Left lung (tissue), 10 donors: Measurements from ENCODE around the gene L1CAM. TPM values are rescaled to one million over a fixed set of nuclear protein-coding genes. Genes with fewer than 3 reads are reported as not detected.
"Not testable (repeated sequence)": the region's sequence is repeated elsewhere in the genome, so short reads cannot be mapped to it uniquely, and the experiment has no call there.

Source experiments
- ATAC-seq: fragments of 200-7000 bp; cut with Tn5 transposase; one replicate; pipeline ENCODE4 v1.9.1; 2020; ENCODE audit warnings: moderate library complexity
- DNase-seq, 4 donors: peaks; one replicate each; pipeline ENCODE4 v3.0.0-alpha.2; 2013 to 2020
- H3K27ac ChIP-seq, 2 donors: fragments of 200-600 bp; sonication (generic) in 1 of 2; one replicate each; pipeline versions ENCODE4 v1.5.0 to v1.8.0; 2020 to 2021
- H3K27me3 ChIP-seq, 2 donors: fragments of 200-600 bp; sonication (generic) in 1 of 2; one replicate each; pipeline versions ENCODE4 v1.5.0 to v1.8.0; 2020 to 2021
- H3K36me3 ChIP-seq, 2 donors: fragments of 200-600 bp; sonication (generic) in 1 of 2; one replicate each; pipeline versions ENCODE4 v1.5.0 to v1.8.0; 2020 to 2021
- H3K4me1 ChIP-seq, 2 donors: fragments of 200-600 bp; one replicate each; pipeline ENCODE4 v1.8.0; 2021
- H3K4me3 ChIP-seq, 2 donors: fragments of 200-600 bp; sonication (generic) in 1 of 2; one replicate each; pipeline versions ENCODE4 v1.5.0 to v1.8.0; 2020 to 2021; ENCODE audit warnings: mild to moderate bottlenecking in 1 of 2
- H3K9me3 ChIP-seq, 2 donors: fragments of 200-600 bp; sonication (generic) in 1 of 2; one replicate each; pipeline versions ENCODE4 v1.5.0 to v1.8.0; 2020 to 2021
- intact Hi-C, 2 donors: fragments of 100-400 bp; cut with DNase I; formaldehyde crosslinking; loops; one replicate each; pipeline versions ENCODE4 v1.11.2 to v1.14.2; 2022
- polyA plus RNA-seq, 6 donors: library from polyadenylated mRNA; unstranded; fragments of 120-200 nt; gene quantifications; one replicate each; pipeline ENCODE4 v1.2.1, GENCODE V29; 2013; ENCODE audit not compliant: insufficient read length in 6 of 6
- total RNA-seq, 2 donors: library from RNA; stranded (reverse); fragmentation: NEBNext Ultra II Directional; extraction: Animal tissue kit (Norgen Biotek cat#: 25700); gene quantifications; one replicate each; pipeline ENCODE4 v1.2.1, GENCODE V29; 2021
- TF ChIP-seq, protein P1 (sequence below), 2 donors: fragments of 200-600 bp; sonication (generic) in 1 of 2; IDR thresholded peaks; one replicate each; pipeline versions ENCODE4 v1.5.0 to v1.8.0; 2021; ENCODE audit warnings: antibody characterized with exemption in 2 of 2
- donor health status: DM: no; HTN: yes; CAD: no.
- donor health status: DM: no; HTN: no; CAD: no.

The L1CAM gene
- total and polyA plus RNA-seq, 8 donors = 0.27 to 0.86 (median 0.53) TPM

DNA sequence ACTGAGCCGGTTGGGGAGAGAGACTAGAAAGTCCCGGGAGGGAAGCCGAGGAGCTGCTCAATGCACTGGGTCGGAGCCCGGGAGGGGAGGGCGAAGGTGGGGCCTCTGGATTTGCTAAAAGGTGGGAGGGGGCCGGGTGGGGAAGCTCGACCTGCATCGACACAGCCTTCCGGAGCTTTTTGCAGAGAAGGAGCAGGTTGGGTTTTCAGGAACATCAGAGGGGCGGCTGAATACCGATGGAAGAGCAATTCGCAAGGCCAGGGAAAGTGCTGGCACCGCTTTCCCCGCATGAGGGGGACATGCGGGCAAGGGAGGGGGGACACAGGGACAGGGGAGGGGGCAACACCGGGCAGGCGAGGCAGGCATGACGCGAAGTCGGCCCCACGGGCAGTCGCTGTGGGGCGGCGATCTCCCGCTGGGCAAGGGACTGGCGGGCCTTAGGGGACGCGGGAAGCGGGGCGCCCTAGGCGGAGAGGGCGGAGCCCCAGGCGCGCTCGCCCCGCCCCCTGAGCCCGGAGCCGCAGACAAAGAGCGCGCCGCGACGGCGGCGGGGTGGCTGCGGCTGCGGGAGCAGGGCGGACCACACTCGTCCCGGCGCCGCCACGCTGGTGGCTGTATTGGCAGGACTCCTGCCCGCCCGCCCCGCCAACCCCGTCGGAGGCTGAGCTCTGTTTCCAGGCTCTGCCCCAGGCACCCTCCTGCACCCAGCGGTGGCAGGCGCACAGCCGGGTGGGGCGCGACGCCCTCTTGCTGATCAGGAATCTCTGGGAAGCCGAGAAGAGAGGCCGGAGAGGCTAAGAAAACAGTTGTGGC lies 67.2 kb downstream of the L1CAM start:
- Histone ChIP-seq H3K27ac (no peak overlapping the region), H3K4me1 (no peaks in the 10 kb centered on the region), H3K27me3 (peaks cover 14 to 36% of the 10 kb centered on the region in 2 donors), H3K9me3 (no peaks in the 10 kb centered on the region), H3K36me3 (no peaks in the 10 kb centered on the region), H3K4me3 (peak overlapping the region; percentile 27 to 34)
- DNase-seq = peak in 2 of 4 donors; percentile 58 to 82
- intact Hi-C loops = no loop called here
- peak; percentile 87 for ATAC-seq
- TF ChIP-seq, protein P1, sequence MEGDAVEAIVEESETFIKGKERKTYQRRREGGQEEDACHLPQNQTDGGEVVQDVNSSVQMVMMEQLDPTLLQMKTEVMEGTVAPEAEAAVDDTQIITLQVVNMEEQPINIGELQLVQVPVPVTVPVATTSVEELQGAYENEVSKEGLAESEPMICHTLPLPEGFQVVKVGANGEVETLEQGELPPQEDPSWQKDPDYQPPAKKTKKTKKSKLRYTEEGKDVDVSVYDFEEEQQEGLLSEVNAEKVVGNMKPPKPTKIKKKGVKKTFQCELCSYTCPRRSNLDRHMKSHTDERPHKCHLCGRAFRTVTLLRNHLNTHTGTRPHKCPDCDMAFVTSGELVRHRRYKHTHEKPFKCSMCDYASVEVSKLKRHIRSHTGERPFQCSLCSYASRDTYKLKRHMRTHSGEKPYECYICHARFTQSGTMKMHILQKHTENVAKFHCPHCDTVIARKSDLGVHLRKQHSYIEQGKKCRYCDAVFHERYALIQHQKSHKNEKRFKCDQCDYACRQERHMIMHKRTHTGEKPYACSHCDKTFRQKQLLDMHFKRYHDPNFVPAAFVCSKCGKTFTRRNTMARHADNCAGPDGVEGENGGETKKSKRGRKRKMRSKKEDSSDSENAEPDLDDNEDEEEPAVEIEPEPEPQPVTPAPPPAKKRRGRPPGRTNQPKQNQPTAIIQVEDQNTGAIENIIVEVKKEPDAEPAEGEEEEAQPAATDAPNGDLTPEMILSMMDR (IDR thresholded peaks at IDR 0.05) = no peak

DNA sequence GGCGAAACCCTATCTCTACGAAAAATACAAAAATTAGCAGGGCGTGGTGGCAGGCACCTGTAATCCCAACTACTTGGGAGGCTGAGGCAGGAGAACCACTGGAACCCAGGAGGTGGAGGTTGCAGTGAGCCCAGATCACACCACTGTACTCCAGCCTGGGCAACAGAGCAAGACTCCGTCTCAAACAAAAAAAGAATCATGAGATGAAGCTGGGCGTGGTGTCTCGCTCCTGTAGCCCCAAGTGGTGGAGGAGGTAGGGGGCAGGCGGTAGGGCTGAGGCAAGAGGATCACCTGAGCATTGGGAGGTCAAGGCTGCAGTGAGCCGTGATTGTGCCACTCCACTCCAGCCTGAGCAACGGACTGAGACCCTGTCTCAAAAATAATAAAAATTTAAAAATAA lies 67.9 kb downstream of the L1CAM start:
- H3K4me3 ChIP-seq, H3K36me3 ChIP-seq, H3K27ac ChIP-seq, ATAC-seq, H3K4me1 ChIP-seq, intact Hi-C loops, H3K9me3 ChIP-seq: not testable (repeated sequence)
- peaks cover 14 to 36% of the 10 kb centered on the region in 2 donors for H3K27me3 ChIP-seq
- DNase-seq = peak in 1 of 4 donors; percentile 1

DNA sequence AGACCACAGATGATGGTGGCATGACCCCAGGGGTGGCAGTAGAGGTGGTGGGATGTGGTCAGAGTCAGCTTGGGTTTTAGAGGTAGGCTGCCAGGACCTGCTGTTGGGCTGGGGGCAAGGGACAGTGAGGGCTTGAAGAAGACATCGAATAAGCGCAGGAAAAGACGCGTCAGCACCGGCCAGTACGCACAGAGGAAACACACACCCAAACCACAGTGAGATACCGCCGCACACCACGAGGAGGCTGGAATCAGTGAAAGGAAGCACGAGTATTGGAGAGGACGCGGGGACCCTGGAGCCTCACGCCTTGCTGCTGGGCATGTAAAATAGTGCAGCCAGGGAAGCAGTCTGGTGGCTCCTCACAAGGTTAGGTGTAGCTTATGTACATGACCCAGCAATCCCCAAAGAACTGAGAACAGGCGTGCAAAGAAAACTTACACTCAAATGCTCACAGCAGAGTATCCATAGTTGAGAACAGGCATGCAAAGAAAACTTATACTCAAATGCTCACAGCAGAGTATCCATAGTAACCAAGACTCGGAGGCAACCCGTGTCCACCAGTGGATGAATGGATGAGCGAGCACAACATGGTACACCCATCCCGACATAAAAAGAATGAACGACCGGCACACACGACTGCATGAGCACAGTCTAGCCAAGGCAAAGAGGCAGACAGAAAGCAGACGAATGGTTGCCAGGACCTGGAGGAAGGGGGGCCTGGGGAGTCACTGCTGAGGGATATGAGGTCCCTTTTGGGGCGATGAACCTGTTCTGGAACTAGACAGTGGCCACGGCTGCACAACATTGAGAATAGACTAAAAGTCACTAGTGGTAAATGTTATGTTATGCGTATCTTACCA lies 68.9 kb downstream of the L1CAM start:
- DNase-seq (peak in 1 of 4 donors; percentile 14), ATAC-seq (no peak)
- no peak overlapping the region for H3K4me3 ChIP-seq
- intact Hi-C loops = no loop called here
- no peaks in the 10 kb centered on the region for H3K9me3 ChIP-seq
- no peak overlapping the region for H3K27ac ChIP-seq
- peaks cover 16 to 36% of the 10 kb centered on the region in 2 donors for H3K27me3 ChIP-seq
- H3K4me1 ChIP-seq = no peaks in the 10 kb centered on the region
- TF ChIP-seq, protein P1 (IDR thresholded peaks at IDR 0.05) = no peak
- no peaks in the 10 kb centered on the region for H3K36me3 ChIP-seq

DNA sequence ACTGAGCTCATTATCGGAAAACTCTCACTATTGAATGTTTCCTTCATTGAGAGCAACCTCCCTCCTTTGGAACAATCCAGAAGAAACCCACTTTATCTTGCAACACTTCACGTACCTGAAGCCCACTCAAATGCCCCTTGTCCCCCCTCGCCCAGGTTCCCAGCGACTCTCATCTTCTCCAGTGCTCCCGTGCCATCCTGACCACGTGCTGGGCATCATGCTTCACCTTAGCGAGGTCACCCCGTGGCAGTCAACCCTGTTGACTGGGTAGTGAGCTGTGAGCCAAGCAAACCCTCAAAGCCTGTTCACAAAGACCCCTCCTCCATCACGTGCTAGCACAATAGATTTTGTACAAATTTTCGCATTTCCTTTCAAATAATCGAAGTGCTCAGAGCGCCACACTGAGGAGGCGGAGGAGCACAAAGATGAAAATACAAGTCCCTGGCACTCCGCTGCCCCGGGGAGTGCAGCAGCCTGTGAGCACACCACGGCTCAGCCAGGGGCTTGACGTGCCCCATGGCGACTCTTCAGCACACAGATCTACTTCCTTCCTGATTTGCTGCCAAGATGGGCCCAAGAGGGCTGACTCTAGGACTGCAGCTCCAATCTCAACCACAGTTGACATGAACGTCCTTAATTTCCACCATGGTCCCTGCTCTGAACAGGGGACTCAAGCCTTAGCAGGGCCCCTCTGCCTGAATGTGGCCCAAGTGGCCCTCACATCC lies 71.2 kb downstream of the L1CAM start:
- DNase-seq = no peak
- no peak overlapping the region for H3K4me3 ChIP-seq
- no peak for ATAC-seq
- no peaks in the 10 kb centered on the region for H3K4me1 ChIP-seq
- intact Hi-C loops = no loop called here
- H3K27me3 ChIP-seq = peaks cover 14 to 26% of the 10 kb centered on the region in 2 donors
- H3K27ac ChIP-seq = no peak overlapping the region
- H3K9me3 ChIP-seq = no peaks in the 10 kb centered on the region
- H3K36me3 ChIP-seq = no peaks in the 10 kb centered on the region
- TF ChIP-seq, protein P1 (IDR thresholded peaks at IDR 0.05) = no peak

DNA sequence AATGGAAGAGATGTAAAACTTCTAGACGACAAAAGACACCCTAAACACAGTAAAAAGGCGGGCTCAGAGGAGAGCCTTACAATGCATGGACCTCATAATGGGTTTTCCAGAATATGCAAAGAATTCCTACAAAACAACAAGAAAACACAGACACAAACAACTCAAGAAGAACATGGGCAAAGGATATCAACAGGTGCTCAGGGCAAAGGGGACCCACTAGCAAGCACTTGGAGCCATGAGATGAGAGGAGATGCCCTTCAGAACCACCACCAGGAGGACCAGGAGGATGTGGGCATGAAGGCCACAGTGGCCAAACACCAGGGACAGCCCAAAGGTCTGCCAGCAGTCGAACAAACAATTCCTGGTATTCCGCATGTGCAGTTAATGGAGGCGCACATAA lies 72.8 kb downstream of the L1CAM start:
- Histone ChIP-seq H3K27me3 (peaks cover 3 to 10% of the 10 kb centered on the region in 2 donors), H3K4me3 (no peak overlapping the region), H3K4me1 (no peaks in the 10 kb centered on the region), H3K36me3 (no peaks in the 10 kb centered on the region), H3K27ac (no peak overlapping the region), H3K9me3 (no peaks in the 10 kb centered on the region)
- ATAC-seq = no peak
- TF ChIP-seq, protein P1 (IDR thresholded peaks at IDR 0.05) = no peak
- intact Hi-C loops = no loop called here
- no peak for DNase-seq
